ENCODE results near the gene NR3C2.

NR3C2 gene

GRCh38 chr4:148315049-148315448, 127.2 kb downstream of the NR3C2 start:
- FAIRE-seq: no peak
- peak; percentile 79 for DNase-seq (ENCODE audit: low spot score)

DNA sequence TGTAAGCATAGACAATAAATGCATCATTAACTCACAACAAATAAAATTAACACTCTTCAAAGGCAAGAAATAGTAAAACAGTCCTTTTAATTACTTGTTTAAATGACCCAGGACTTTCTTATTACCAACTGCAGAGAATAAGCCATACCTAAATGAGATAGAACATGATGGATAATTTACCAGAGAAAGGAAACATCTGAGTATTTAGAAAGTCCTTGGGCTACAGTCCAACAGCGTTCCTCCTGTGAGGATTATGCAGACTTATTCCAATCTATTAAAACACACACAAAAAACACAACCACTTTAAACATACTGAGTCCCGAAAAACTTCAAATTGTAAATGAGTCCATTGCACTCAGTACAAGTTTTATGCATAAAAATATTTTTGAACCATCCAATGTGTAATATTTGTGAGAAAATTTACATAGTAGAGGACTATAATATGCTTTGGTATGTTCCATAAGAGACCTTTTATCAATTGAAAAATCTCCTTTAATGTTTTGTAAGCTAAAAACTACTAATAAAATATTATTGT, 129.2 kb downstream of the NR3C2 start:
- FAIRE-seq (no peak), DNase-seq (ENCODE audit: low spot score) (no peak)

- FAIRE-seq: no peak
- DNase-seq (ENCODE audit: low spot score): peak; percentile 11
These were observed 130.7 kb downstream of the NR3C2 start for GRCh38 chr4:148311526-148311925.

DNA sequence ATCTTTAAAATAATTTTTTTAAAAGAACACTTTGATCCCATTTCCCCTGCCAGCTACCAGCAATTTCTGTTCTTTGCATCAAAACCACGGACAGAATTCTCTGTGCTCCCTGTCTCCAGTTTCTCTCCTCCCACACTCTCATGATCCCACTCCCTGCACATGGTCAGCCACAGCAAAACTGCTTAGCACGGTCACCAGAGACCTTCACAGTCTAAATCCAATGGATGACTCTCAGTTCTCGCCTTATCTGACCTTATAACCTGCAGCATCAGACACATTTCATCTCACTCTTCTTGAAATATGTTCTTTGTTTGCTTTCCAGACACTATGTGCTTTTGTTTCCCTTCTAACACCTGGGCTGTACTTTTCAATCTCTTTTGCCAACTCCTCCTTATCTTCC, 131.5 kb downstream of the NR3C2 start:
- DNase-seq (ENCODE audit: low spot score) (no peak), FAIRE-seq (no peak)

- no peak for FAIRE-seq
- DNase-seq (ENCODE audit: low spot score): no peak
These were observed 136.5 kb downstream of the NR3C2 start for GRCh38 chr4:148305751-148306150.

DNA sequence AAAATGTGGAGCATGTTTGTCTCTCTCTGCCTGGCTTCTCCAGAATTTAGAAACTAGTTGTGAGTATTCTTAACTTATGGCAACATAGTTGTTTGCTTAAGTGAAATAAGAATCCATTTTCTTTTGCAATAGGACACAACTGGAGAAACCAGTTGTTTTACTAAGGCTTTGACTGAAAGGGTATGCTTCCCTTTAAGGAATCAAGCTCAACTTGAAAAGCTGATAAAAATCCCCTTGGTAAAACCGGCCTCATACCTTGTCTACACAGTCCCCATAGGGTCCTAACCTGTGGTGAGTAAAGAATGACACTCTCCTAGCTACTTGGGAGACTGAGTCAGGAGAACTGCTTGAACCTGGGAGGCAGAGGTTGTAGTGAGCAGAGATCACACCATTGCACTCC, 139.8 kb downstream of the NR3C2 start:
- DNase-seq (ENCODE audit: low spot score) (no peak), FAIRE-seq (no peak)

DNA sequence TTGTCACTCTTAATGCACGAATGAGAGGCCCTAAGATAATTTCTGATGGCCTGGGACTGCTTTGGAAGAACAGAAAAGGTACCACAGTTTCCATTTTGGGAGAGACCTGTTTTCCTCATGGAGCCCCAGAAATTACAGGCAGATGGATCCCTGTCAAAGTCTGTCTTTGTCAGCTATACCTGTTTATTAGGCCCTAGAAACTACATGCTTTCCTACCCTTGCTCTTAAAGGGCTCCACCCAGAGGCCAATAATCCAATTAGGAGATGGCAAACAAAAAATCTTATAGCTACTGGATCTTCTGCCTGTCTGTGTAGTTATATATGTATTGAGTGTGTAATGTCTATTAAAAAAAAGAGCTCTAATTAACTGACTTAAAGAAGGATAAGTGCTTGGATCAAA, 141.3 kb downstream of the NR3C2 start:
- DNase-seq (ENCODE audit: low spot score): no peak

GRCh38 chr4:148299337-148299736, 142.9 kb downstream of the NR3C2 start:
- FAIRE-seq (no peak), DNase-seq (ENCODE audit: low spot score) (no peak)

More for the DNA sequence above, 141.3 kb downstream of the NR3C2 start:
- FAIRE-seq: no peak

DNA sequence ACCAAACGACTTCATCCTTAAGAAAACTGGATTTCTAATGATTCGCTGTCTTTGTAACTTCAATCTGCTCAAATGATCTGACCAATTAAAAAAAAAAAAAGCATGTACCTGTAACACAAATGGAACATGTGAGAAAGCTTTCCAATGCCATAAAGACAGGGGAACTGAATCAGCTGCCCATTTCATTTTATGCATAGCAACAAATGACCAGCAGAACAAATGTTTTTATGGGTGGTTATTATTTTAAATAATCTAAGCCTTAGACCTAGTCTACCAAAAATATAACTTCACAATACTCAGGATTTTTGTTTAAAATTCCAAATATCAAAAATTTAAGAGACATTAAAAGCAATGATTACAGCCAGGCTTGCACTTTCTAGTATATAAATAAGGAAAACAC, 145.7 kb downstream of the NR3C2 start:
- DNase-seq (ENCODE audit: low spot score): no peak
- FAIRE-seq: no peak

DNA sequence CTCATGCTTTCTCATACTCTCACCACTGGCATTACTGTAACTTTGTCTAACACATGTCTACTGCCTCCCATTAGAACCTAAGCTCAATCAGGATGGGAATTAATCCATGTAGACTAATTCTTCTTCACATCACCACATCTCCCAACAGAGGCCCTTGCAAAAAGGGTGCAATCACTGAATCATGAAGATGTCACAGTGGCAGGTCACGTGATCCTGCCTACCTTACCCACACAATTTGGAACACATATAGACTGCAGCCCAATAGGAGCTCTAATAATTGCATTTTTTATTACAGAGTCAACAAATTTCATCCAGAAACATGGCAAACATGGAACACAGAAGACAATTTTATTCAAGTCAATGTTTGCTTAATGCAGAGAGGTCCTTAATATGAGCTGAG, 146.6 kb downstream of the NR3C2 start:
- no peak for DNase-seq (ENCODE audit: low spot score)
- FAIRE-seq: no peak

DNA sequence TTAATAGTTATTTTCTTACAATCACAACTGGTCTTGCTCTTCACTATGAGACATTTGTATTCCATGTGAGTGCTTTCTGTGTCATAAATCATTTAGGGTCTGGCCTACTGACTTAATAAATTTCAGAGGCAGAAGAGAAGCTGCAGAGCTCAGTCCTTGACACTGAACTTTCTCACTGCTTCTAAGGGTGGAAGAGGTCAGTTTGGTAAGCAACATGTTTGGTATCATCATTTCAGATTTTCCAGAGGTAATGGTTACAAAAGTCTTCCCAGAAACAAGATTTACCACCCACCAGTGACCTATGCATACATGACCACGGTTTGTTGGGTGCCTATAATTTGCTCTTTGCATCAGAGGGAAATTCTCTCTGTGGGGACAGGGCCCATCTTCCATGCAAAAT, 148.6 kb downstream of the NR3C2 start:
- no peak for FAIRE-seq
- no peak for DNase-seq (ENCODE audit: low spot score)

- no peak for DNase-seq (ENCODE audit: low spot score)
These were observed 149.5 kb downstream of the NR3C2 start for GRCh38 chr4:148292686-148293085.

GRCh38 chr4:148289740-148290139, 152.5 kb downstream of the NR3C2 start:
- no peak for FAIRE-seq
- DNase-seq (ENCODE audit: low spot score): no peak

More at GRCh38 chr4:148292686-148293085, 149.5 kb downstream of the NR3C2 start:
- FAIRE-seq: no peak

DNA sequence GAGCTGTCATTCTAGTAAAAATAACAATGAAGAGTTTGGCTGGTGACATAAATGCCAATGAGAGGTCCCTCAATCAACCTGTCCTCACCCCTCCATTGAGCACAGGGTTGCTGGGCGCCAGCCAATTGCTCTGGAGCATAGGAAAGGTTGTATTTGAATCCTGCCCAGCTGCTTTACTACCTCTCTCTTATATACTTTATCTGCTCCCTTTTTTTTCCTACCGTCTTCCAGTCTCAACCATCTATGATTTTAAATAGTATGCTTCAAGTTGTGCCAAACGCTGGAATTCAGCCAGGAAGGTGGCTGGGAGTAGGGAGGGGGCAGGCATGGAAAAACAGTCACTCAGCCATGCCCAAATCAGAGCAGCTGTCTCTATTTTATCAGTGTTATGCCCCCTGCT, 153.8 kb downstream of the NR3C2 start:
- no peak for FAIRE-seq
- DNase-seq (ENCODE audit: low spot score): no peak

- no peak for FAIRE-seq
- no peak for DNase-seq (ENCODE audit: low spot score)
These were observed 155.1 kb downstream of the NR3C2 start for GRCh38 chr4:148287111-148287510.

- DNase-seq (ENCODE audit: low spot score) (no peak), FAIRE-seq (no peak)
These were observed 156.2 kb downstream of the NR3C2 start for GRCh38 chr4:148286012-148286411.

DNA sequence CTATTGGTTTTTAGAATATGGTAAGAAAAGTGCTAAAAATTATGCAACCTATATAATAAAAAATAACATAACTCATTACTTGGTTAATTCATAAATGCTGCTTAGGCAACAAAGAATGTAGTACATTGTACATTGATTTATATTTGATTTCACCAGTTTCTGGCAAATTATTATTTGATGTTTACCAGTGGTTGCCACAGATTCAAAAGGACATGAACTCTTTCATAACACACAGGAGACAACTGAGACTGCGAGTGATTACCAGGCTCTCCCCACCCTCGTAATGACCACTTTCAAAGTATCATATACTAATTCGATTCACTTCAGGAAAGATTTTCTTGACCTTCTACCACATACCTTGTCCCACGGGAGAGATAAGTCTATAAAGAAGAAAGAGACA, 158.5 kb downstream of the NR3C2 start:
- DNase-seq (ENCODE audit: low spot score): no peak
- no peak for FAIRE-seq

GRCh38 chr4:148278310-148278709, 163.9 kb downstream of the NR3C2 start:
- FAIRE-seq: no peak
- no peak for DNase-seq (ENCODE audit: low spot score)

DNA sequence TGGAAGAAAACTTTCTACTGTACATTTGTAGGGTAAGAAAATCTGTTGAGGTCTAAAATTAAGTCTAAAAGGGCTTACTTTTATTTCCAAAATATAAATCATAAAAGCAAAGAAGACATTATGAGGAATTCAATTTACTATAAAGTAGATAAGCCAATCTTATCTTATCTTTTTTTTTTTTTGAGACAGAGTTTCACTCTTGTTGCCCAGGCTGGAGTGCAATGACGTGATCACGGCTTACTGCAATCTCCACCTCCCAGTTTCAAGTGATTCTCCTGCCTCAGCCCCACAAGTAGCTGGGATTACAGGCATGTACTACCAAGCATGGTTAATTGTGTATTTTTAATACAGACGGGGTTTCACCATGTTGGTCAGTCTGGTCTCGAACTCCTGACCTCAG, 166.9 kb downstream of the NR3C2 start:
- FAIRE-seq (no peak), DNase-seq (ENCODE audit: low spot score) (no peak)

GRCh38 chr4:148273501-148273986, 168.7 kb downstream of the NR3C2 start:
- DNase-seq (ENCODE audit: low spot score): no peak
- FAIRE-seq: no peak

DNA sequence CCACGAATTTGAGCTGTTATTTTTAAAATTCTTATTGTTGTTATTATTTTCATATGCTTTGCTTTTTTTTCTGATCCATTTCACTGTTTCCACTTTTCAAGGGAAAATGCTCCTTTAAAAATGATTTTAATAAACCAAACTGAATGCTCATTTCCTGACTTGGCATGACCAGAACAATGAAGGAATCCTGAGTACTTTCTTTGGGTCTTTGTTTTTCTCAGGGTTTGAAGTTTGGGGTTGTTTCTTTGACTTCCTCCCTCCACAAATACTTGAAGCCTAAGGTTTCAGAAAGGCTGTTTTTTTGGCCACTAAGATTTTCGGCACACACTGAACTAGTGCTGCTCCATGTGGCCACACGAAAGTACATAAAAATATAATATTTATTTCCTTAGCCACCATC, 171.0 kb downstream of the NR3C2 start:
- FAIRE-seq (no peak), DNase-seq (ENCODE audit: low spot score) (no peak)

GRCh38 chr4:148270630-148271029, 171.6 kb downstream of the NR3C2 start:
- DNase-seq (ENCODE audit: low spot score) (peak; percentile 52), FAIRE-seq (no peak)

DNA sequence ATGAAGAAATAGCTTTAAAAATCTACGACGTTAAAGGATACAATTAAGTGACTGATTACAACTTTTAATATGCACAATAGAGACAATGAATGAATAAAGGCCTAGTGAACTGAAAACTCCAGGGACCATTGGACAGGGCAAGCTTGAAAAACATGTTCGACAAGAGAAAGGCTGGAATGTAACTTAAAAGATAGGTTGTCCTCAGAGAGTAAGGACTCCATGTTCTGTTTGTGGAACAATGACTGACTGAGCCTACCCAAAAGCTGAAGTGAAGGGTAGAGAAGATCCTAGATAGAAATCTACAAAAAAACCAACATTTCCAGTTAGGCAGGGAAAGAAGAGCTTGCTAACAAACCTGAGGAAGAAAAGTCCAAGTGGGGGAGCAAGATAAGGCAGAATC, 173.4 kb downstream of the NR3C2 start:
- DNase-seq (ENCODE audit: low spot score): no peak
- FAIRE-seq: no peak

DNA sequence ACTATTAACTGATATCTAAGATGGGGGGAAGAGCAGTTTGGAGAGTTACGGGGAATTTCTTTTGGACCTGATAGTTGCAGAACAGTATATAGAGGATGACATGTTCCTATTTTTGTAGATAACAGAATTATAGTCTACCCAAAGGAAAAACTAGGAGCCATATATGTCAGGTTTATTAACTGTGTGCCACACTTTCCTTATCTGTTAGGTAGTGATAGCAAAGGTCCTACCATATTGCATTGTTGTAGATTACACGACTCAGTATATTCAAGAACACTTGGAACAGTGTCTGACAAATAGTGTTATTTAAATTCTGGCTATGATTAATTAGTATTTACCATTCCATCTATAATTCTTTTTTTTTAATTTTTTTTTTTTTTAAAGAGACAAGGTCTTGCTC, 175.3 kb downstream of the NR3C2 start:
- FAIRE-seq (no peak), DNase-seq (ENCODE audit: low spot score) (no peak)
